SJCRH30 (cell line): ENCODE data around the gene IFT122. TPM values are rescaled to one million over a fixed set of nuclear protein-coding genes. Genes with fewer than 3 reads are reported as not detected.
A peak's percentile ranks its signal among the peaks of the same experiment; 100 is the strongest.
"Not testable (repeated sequence)": the region's sequence is repeated elsewhere in the genome, so short reads cannot be mapped to it uniquely, and the experiment has no call there.

Experiments used
- DNase-seq, 2 experiments: peaks; one replicate each; pipeline ENCODE4 v3.0.0-alpha.2; 2015 to 2020
- H3K27ac ChIP-seq: fragments of 250-450 bp; sonication (Bioruptor Pico); 2 replicates; pipeline ENCODE4 v1.5.1; 2020; ENCODE audit warnings: mild to moderate bottlenecking, moderate library complexity
- H3K27me3 ChIP-seq: fragments of 250-450 bp; sonication (Bioruptor Pico); 2 replicates; pipeline ENCODE4 v1.5.1; 2020; ENCODE audit warnings: mild to moderate bottlenecking, moderate library complexity
- H3K36me3 ChIP-seq: fragments of 250-450 bp; sonication (Bioruptor Pico); 2 replicates; pipeline ENCODE4 v1.5.1; 2020; ENCODE audit warnings: mild to moderate bottlenecking, moderate library complexity
- H3K4me1 ChIP-seq: fragments of 250-450 bp; sonication (Bioruptor Pico); 2 replicates; pipeline ENCODE4 v1.5.1; 2020; ENCODE audit warnings: mild to moderate bottlenecking, moderate library complexity
- H3K4me3 ChIP-seq: fragments of 250-450 bp; sonication (Bioruptor Pico); 2 replicates; pipeline ENCODE4 v1.5.1; 2020; ENCODE audit warnings: mild to moderate bottlenecking, moderate library complexity
- H3K9me3 ChIP-seq: fragments of 250-450 bp; sonication (Bioruptor Pico); replicated peaks from 2 replicates; pipeline ENCODE4 v1.5.1; 2020; ENCODE audit warnings: mild to moderate bottlenecking, moderate library complexity
- total RNA-seq: library from RNA; depleted of rRNA; stranded (reverse); fragments of >200 nt; shearing (Covaris generic); gene quantifications from 2 replicates; pipeline ENCODE4 v1.2.3, GENCODE V29; 2014; rRNA removed

IFT122 gene, protein sequence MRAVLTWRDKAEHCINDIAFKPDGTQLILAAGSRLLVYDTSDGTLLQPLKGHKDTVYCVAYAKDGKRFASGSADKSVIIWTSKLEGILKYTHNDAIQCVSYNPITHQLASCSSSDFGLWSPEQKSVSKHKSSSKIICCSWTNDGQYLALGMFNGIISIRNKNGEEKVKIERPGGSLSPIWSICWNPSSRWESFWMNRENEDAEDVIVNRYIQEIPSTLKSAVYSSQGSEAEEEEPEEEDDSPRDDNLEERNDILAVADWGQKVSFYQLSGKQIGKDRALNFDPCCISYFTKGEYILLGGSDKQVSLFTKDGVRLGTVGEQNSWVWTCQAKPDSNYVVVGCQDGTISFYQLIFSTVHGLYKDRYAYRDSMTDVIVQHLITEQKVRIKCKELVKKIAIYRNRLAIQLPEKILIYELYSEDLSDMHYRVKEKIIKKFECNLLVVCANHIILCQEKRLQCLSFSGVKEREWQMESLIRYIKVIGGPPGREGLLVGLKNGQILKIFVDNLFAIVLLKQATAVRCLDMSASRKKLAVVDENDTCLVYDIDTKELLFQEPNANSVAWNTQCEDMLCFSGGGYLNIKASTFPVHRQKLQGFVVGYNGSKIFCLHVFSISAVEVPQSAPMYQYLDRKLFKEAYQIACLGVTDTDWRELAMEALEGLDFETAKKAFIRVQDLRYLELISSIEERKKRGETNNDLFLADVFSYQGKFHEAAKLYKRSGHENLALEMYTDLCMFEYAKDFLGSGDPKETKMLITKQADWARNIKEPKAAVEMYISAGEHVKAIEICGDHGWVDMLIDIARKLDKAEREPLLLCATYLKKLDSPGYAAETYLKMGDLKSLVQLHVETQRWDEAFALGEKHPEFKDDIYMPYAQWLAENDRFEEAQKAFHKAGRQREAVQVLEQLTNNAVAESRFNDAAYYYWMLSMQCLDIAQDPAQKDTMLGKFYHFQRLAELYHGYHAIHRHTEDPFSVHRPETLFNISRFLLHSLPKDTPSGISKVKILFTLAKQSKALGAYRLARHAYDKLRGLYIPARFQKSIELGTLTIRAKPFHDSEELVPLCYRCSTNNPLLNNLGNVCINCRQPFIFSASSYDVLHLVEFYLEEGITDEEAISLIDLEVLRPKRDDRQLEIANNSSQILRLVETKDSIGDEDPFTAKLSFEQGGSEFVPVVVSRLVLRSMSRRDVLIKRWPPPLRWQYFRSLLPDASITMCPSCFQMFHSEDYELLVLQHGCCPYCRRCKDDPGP
- total RNA-seq, result 15.7 and 18.1 TPM in 2 replicates

DNA sequence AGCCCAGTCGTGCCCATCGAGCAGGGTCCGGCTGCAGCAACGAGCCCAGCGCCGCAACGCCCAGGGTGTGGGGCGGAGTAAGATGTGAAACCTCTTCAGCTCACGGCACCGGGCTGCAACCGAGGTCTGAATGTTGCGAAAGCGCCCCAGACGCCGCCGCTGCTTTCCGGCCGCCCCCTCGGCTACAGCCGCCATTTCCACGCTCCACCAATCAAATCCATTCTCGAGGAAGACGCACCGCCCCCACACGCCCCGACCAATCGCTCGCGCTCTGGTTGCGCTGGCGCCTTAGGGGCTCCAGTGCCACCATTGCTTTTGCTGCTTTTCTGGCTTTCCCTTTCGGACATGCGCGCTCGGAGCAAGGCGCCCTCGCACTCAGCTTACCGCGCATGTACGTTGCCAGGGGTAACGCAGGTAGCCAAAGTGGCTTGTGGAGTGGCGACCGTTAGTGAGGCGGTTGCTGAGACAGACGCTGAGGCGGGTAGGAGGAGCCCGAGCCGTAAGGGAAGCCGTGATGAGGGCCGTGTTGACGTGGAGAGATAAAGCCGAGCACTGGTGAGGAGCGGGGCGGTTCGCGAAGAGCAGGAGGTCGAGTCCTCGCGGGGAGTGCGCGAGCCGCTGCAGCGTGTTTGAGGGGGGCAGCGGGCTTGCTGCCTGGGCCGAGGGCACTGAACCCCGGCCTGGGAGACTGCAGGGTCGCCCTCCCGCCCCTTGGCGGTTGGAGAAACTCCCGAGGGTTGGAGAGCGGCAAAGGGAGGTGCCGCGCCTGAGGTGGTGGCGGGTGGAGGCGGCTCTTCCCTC is at the start of gene IFT122, which contains the start of gene MBD4:
IFT122 (plus strand) TSS at position 408 of the 801 bp plus-strand sequence; CDS start at position 515, 107 bp downstream.
MBD4 (minus strand) TSS at position 132 of the 801 bp plus-strand sequence; CDS start at position 17, 115 bp downstream.
- H3K9me3 ChIP-seq, result no peaks in the 10 kb centered on the region
- peaks cover 9% of the 10 kb centered on the region for H3K4me1 ChIP-seq
- peak; percentile 97 to 98 for DNase-seq
- H3K4me3 ChIP-seq, result peak within 1 kb of the TSS; percentile 76
- peaks cover 18% of the 10 kb centered on the region; the same call in 1 of the 2 replicates for H3K36me3 ChIP-seq
- peak within 1 kb of the TSS; percentile 32 for H3K27ac ChIP-seq
- no peaks in the 10 kb centered on the region for H3K27me3 ChIP-seq

DNA sequence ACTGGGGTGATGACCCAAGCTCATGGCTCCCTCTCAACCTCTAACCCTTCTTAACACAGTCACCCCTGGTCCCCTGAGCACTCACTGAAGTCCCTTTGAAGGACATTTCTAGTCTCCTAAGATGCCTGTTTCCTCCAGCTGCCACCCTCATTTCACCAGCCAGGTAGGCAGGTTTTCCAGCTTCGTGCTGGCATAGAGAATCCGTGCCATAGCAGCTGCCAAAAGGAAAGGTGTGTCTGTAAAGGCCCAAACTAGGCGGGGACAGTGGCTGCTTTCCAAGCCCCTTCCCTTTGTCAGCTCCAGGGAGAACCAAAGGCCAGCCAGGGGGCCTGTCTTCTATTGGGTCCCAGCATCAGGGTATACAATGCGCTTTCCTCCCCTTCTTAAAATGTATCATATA is 48.4 kb upstream of the IFT122 start:
- H3K4me3 ChIP-seq, DNase-seq, H3K27me3 ChIP-seq, H3K27ac ChIP-seq, H3K9me3 ChIP-seq: not testable (repeated sequence)
- Histone ChIP-seq H3K36me3 (peaks cover 33% of the 10 kb centered on the region), H3K4me1 (peaks cover 18% of the 10 kb centered on the region)

DNA sequence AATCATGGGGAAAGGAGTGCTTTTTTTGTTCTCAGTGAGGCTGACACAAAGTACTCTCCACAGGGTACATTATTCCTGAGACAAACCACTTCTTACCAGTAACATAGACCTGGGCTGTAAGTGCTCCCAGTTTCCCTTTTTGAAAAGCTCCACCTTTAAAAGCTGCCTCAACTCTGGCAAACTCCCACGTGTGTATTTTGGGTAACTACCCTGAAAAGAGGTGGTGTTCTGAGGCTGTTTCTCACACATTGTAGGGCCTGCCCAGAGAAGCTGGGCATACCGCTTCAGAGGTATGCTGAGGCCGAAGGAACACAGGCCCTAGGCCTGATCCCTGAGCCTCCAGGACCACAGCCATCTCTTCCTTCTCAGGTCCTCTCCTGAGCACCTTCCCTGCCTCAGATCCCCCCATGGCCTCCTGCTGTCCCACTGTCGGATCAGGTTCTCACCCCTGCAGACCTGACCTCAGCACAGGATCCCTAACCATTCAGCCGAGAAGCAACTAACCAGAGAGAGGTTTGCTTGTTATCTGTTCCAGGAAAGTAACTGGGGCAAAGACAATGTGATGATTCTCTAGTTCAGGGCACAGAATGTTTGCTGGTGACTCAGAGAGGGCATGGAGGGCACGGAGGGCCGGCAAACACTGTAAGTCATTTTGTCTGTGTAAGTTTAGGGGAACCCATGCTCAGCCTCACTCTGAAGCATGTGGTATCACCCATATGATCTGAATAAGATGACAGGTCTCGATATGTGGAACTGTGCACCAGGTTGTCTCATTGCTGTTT is 47.7 kb upstream of the IFT122 start:
- Histone ChIP-seq H3K36me3 (peaks cover 31% of the 10 kb centered on the region), H3K4me1 (peaks cover 18% of the 10 kb centered on the region)
- H3K4me3 ChIP-seq, H3K9me3 ChIP-seq, DNase-seq, H3K27ac ChIP-seq, H3K27me3 ChIP-seq: not testable (repeated sequence)

DNA sequence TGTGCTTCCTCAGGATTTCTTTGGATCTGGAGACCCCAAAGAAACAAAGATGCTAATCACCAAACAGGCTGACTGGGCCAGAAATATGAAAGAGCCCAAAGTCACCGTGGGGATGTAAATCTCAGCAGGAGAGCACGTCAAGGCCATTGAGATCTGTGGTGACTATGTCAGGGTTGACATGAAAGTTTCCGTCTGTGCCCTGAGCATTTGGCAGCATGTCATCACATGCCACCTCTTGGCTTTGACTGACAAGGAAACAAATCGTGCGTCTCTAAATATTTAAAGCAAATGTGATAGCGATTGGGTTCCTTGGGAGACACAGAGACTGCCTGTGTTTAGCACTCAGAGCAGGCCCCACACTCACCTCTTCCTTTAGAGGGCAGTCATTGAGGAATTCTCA is 46.8 kb upstream of the IFT122 start:
- H3K4me1 ChIP-seq, result peaks cover 17% of the 10 kb centered on the region
- no peaks in the 10 kb centered on the region for H3K27me3 ChIP-seq
- peaks cover 28% of the 10 kb centered on the region for H3K36me3 ChIP-seq
- DNase-seq, result no peak
- H3K27ac ChIP-seq, result no peak overlapping the region
- no peak overlapping the region for H3K4me3 ChIP-seq
- H3K9me3 ChIP-seq, result no peaks in the 10 kb centered on the region

DNA sequence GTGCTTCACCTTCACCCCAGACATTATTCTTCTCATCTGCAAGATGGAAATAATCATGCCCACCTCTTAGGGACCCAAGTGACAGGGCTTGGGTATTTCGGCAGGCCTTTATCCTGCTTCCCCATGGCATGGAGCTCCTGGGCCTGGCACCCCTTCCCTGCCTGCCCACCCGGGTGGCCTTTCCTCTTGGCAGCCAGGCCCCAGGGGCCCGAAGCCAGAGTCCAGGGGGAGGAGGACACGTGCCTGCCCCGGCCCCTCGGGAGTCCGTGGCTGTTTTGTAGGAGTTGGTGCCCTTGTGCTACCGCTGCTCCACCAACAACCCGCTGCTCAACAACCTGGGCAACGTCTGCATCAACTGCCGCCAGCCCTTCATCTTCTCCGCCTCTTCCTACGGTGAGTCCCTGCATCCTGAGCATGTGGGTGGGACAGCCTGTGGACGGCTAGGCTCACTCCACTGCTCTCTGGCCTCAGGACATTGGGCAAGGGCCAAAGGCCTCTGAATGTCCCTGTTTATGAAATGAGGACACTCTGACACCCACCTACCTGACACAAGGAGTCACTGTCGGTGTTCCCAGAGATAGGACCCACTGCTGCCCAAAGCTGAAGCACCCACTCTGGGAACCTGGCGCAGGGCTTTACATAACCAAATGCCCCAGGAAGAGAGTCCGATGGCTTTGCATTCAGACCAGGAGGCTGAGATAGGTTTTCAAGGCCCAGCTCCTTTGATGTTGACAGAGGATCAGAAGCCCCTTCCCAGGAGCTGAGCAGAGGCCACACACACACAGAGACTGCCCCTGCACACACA is 46.1 kb upstream of the IFT122 start:
- DNase-seq, H3K9me3 ChIP-seq, H3K4me3 ChIP-seq, H3K27ac ChIP-seq, H3K27me3 ChIP-seq: not testable (repeated sequence)
- Histone ChIP-seq H3K36me3 (peaks cover 28% of the 10 kb centered on the region), H3K4me1 (peaks cover 13% of the 10 kb centered on the region)

DNA sequence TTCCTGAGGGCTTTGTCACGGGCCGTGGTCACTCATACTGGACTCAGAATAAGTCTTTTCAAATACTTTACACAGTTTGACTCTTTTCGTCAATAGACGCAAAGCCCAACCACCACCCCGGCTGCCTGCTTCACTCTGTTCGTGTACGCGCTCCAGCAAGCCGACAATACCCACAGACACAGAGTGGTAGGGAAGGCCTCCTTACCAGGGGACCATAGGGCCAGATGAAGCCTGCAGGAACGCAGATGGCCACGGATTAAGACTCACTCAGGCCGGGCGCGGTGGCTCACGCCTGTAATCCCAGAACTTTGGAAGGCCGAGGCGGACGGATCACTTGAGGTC is 41.2 kb upstream of the IFT122 start:
- no peaks in the 10 kb centered on the region for H3K9me3 ChIP-seq
- H3K27ac ChIP-seq, result peak overlapping the region; percentile 92
- peaks cover 3% of the 10 kb centered on the region; the same call in 1 of the 2 replicates for H3K36me3 ChIP-seq
- peaks cover 3% of the 10 kb centered on the region for H3K4me1 ChIP-seq
- no peaks in the 10 kb centered on the region for H3K27me3 ChIP-seq
- H3K4me3 ChIP-seq, result peak overlapping the region; percentile 78
- peak; percentile 27 to 38 for DNase-seq

DNA sequence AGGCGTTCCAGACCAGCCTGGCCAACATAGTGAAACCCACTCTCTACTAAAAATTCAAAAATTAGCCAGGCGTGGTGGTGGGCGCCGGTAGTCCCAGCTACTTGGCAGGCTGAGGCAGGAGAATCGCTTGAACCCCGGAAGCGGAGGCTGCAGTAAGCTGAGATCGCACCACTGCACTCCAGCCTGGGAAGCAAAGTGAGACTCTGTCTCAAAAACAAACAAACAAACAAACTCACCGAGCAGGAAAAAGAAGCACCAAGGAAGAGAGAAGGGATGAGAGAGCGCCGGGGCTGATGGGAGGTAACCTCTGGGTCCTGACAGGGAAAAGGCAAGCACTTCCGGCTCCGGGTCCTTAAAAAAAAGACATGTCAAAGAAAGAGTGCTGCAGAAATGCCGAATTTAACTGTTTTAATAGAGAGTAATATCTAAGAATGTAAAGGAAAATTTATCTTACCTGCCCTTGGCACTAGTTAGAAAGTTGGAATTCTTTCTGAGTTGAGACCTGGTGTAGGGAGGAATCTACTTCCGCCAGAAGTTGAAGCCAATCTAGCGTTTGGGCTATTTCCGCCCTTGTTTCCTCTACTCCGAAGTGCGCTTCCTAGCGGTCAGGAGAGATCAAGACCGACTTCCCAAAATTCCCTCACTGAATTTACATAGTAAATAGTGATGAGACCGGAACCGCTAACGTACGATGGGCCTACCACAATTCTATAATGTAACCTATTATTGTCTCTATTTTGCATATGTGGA is 40.7 kb upstream of the IFT122 start:
- Histone ChIP-seq H3K9me3 (no peaks in the 10 kb centered on the region), H3K4me1 (peaks cover 3% of the 10 kb centered on the region), H3K27me3 (no peaks in the 10 kb centered on the region; the same call in 1 of the 2 replicates), H3K4me3 (peak overlapping the region; percentile 78), H3K36me3 (peaks cover 3% of the 10 kb centered on the region; the same call in 1 of the 2 replicates), H3K27ac (peak overlapping the region; percentile 92)
- DNase-seq, result peak; percentile 88 to 96

DNA sequence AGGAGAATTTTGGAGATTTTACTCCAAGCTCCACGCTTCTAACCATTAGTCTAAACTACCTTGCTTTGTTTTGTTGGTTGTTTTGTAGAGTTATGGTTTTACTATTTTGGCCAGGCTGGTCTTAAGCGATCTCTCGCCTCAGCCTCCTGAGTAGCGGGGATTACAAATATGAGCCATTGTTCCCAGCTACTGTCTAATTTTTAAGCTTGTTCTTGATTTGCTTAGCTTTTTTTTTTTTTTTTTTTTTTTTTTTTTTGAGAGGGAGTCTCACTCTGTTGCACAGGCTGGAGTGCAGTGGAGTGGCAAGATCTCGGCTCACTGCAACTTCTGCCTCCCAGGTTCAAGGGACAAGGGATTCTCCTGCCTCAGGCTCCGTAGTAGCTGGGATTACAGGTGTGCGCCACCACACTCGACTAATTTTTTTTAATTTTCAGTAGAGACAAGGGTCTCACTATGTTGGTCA is 40.1 kb upstream of the IFT122 start:
- peaks cover 5% of the 10 kb centered on the region; the same call in 1 of the 2 replicates for H3K27me3 ChIP-seq
- peaks cover 3% of the 10 kb centered on the region for H3K4me1 ChIP-seq
- DNase-seq, result no peak
- no peaks in the 10 kb centered on the region for H3K9me3 ChIP-seq
- H3K36me3 ChIP-seq, result peaks cover 3% of the 10 kb centered on the region; the same call in 1 of the 2 replicates
- H3K4me3 ChIP-seq, result peak overlapping the region; percentile 78
- H3K27ac ChIP-seq, result peak overlapping the region; percentile 92

DNA sequence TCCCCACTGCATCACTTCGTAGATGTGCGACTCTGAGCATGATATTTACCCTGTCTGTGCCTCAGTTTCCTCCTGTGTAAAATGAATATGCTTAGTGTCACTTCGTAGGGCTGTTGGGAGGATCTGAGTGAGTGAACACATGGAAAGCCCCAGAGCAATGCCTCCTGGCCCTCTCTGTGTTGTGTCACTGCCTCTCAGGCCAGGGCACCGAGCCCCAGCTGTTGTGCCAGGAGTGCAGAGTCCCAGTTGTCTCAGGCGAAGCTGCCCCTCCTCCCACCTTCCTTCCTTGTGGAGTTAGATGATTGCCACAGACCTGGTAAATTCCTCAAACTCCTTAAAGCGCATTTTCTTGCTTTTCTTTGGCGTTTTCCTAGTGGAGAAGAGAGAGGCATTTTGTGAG is 37.8 kb upstream of the IFT122 start:
- peaks cover 11% of the 10 kb centered on the region for H3K27me3 ChIP-seq
- H3K4me3 ChIP-seq, result no peak overlapping the region
- H3K4me1 ChIP-seq, result peaks cover 3% of the 10 kb centered on the region
- H3K9me3 ChIP-seq, result no peaks in the 10 kb centered on the region
- no peaks in the 10 kb centered on the region; the same call in 1 of the 2 replicates for H3K36me3 ChIP-seq
- H3K27ac ChIP-seq, result no peak overlapping the region
- no peak for DNase-seq

DNA sequence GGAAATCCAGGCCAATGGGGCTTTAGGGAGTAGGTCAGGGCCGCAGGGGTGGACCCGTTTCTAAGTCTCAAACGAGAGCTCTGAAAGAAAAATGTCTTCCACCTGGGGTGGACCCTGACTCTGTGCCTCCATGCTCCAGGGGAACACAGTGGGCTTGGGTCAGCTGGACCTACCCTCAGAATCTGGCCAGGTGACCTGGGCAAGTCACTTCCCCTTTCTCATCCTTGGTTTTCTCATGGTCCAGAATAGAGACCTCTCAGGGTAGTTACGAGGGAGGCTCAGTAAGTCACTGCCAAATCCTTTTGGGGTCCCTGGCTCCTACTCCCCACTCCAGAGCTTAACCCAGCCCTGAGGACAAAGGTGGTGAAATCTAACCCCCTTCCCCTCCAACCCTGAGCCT is 37.4 kb upstream of the IFT122 start:
- Histone ChIP-seq H3K4me1 (peaks cover 3% of the 10 kb centered on the region), H3K27ac (no peak overlapping the region), H3K4me3 (no peak overlapping the region), H3K27me3 (peaks cover 11% of the 10 kb centered on the region), H3K9me3 (no peaks in the 10 kb centered on the region), H3K36me3 (no peaks in the 10 kb centered on the region; the same call in 1 of the 2 replicates)
- DNase-seq, result no peak

DNA sequence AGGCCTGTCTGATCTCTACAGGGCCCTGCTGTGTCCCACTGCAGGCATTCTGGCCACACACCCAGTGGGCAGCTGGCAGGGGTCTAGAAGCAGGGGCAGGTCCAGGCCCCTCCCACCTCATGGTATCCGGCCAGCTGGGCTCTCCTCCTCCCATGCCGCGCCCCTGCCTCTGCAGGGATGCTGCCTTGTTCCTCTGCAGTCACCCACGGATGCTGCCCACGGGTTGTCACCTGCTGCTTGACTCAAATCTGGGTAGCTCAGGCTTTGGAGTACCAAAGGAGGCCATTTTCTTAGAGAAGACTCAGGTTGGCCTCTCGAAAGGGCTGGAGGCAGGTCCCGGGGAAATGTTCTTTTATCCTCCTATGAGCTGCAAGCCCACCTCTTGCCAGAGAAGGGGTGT is 36.6 kb upstream of the IFT122 start:
- Histone ChIP-seq H3K4me3 (no peak overlapping the region), H3K27me3 (peaks cover 11% of the 10 kb centered on the region), H3K36me3 (no peaks in the 10 kb centered on the region), H3K27ac (no peak overlapping the region), H3K4me1 (no peaks in the 10 kb centered on the region), H3K9me3 (no peaks in the 10 kb centered on the region)
- no peak for DNase-seq

DNA sequence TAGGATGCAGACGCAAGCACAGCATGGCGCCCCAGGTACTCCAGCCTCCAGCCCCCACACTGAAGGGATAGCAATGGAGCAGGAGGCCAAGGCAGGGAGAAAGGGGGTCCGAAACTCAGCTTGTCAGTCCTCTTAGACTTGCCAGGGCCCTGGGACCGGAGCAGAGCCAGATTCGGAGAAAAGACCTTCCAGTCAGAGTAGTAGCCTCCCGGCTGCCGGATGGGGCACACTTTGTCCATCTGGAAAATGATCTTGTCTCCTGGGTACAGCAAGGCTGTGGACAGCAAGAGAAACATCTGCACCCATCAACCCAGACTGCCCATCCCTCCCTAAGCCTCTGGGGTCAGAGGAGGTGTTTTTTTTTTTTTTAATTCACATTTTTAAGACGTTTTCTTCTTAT is 35.9 kb upstream of the IFT122 start:
- no peak for DNase-seq
- H3K27me3 ChIP-seq, result peaks cover 11% of the 10 kb centered on the region
- no peak overlapping the region for H3K27ac ChIP-seq
- no peaks in the 10 kb centered on the region for H3K4me1 ChIP-seq
- H3K9me3 ChIP-seq, result no peaks in the 10 kb centered on the region
- H3K4me3 ChIP-seq, result no peak overlapping the region
- no peaks in the 10 kb centered on the region for H3K36me3 ChIP-seq
